HG03342 (cell line): ENCODE results near the gene ARMC9.

Source experiments
- ATAC-seq: cut with Tn5 transposase; IDR thresholded peaks from one replicate; pipeline ENCODE4 v1.9.1; 2021; ENCODE audit warnings: mild to moderate bottlenecking, moderate library complexity; ENCODE audit not compliant: unreplicated experiment

ARMC9 gene

GRCh38 chr2:231410293-231411004 is 212.0 kb downstream of the ARMC9 start:
- ATAC-seq, result no peak

- ATAC-seq, result no peak
Observed at GRCh38 chr2:231411237-231411636, 212.8 kb downstream of the ARMC9 start.

GRCh38 chr2:231411831-231412617 is 213.6 kb downstream of the ARMC9 start:
- peak; percentile 98 for ATAC-seq

GRCh38 chr2:231412618-231412963 is 214.2 kb downstream of the ARMC9 start:
- ATAC-seq, result no peak

- ATAC-seq, result no peak
Observed at GRCh38 chr2:231413456-231413855, 215.0 kb downstream of the ARMC9 start.

- no peak for ATAC-seq
Observed at GRCh38 chr2:231413921-231414476, 215.6 kb downstream of the ARMC9 start.

GRCh38 chr2:231415029-231415428 is 216.6 kb downstream of the ARMC9 start:
- no peak for ATAC-seq

GRCh38 chr2:231418820-231419640 is 220.6 kb downstream of the ARMC9 start:
- no peak for ATAC-seq

- no peak for ATAC-seq
Observed at GRCh38 chr2:231421051-231421580, 222.7 kb downstream of the ARMC9 start.

- ATAC-seq, result no peak
Observed at GRCh38 chr2:231422056-231422455, 223.6 kb downstream of the ARMC9 start.

GRCh38 chr2:231423176-231423575 is 224.7 kb downstream of the ARMC9 start:
- no peak for ATAC-seq
